H9 (cell line): ENCODE data around the gene PDXP. TPM values are rescaled to one million over a fixed set of nuclear protein-coding genes. Genes with fewer than 3 reads are reported as not detected.

Experiments
- DNase-seq: peaks from one replicate; pipeline ENCODE4 v3.0.0-alpha.2; 2017
- H2AFZ ChIP-seq: one replicate; pipeline ENCODE4 v1.6.1; 2013; ENCODE audit warnings: mild to moderate bottlenecking, low read length, control low read depth, moderate library complexity
- H2AK5ac ChIP-seq: 2 replicates; pipeline ENCODE4 v1.6.1; 2013; ENCODE audit warnings: low read length, control low read depth, mixed read lengths; ENCODE audit not compliant: insufficient read length
- H2BK120ac ChIP-seq: one replicate; pipeline ENCODE4 v1.6.1; 2013; ENCODE audit warnings: low read depth, mild to moderate bottlenecking, low read length, control low read depth, inconsistent platforms; ENCODE audit not compliant: poor library complexity, severe bottlenecking
- H2BK12ac ChIP-seq: 2 replicates; pipeline ENCODE4 v1.6.1; 2013; ENCODE audit warnings: low read length, control low read depth, mixed read lengths, low read depth; ENCODE audit not compliant: insufficient read length
- H2BK15ac ChIP-seq: 2 replicates; pipeline ENCODE4 v1.6.1; 2013; ENCODE audit warnings: low read depth, low read length, control low read depth
- H2BK20ac ChIP-seq: one replicate; pipeline ENCODE4 v1.6.1; 2013; ENCODE audit warnings: low read depth, mild to moderate bottlenecking, low read length, control low read depth, inconsistent platforms; ENCODE audit not compliant: poor library complexity, severe bottlenecking
- H2BK5ac ChIP-seq: 2 replicates; pipeline ENCODE4 v1.6.1; 2013; ENCODE audit warnings: low read length, control low read depth, mixed read lengths; ENCODE audit not compliant: insufficient read length
- H3K14ac ChIP-seq: 2 replicates; pipeline ENCODE4 v1.6.1; 2013; ENCODE audit warnings: low read length, control low read depth; ENCODE audit not compliant: insufficient read depth
- H3K18ac ChIP-seq: 2 replicates; pipeline ENCODE4 v1.6.1; 2013; ENCODE audit warnings: low read depth, mild to moderate bottlenecking, mixed read lengths, low read length, control low read depth; ENCODE audit not compliant: insufficient read length
- H3K23ac ChIP-seq: 2 replicates; pipeline ENCODE4 v1.6.1; 2013; ENCODE audit warnings: low read length, control low read depth, mixed read lengths, low read depth; ENCODE audit not compliant: insufficient read length
- H3K23me2 ChIP-seq: 2 replicates; pipeline ENCODE4 v1.6.1; 2013; ENCODE audit warnings: low read depth, mild to moderate bottlenecking, mixed read lengths, low read length, control low read depth; ENCODE audit not compliant: insufficient read length, poor library complexity, severe bottlenecking
- H3K27ac ChIP-seq: 2 replicates; pipeline ENCODE4 v1.5.1; 2013; ENCODE audit warnings: low read length, control low read depth, mixed read lengths, low read depth; ENCODE audit not compliant: insufficient read length
- H3K27me3 ChIP-seq: 2 replicates; pipeline ENCODE4 v1.6.1; 2013; ENCODE audit warnings: low read length, control low read depth, inconsistent platforms; ENCODE audit not compliant: insufficient read depth
- H3K4ac ChIP-seq: 2 replicates; pipeline ENCODE4 v1.6.1; 2013; ENCODE audit warnings: low read depth, mild to moderate bottlenecking, control low read depth, inconsistent platforms, low read length, moderate library complexity
- H3K4me1 ChIP-seq: 2 replicates; pipeline ENCODE4 v1.6.1; 2013; ENCODE audit warnings: low read length, control low read depth, inconsistent platforms; ENCODE audit not compliant: insufficient read depth
- H3K4me2 ChIP-seq: 2 replicates; pipeline ENCODE4 v1.6.1; 2013; ENCODE audit warnings: low read length, control low read depth, mixed read lengths; ENCODE audit not compliant: insufficient read length, insufficient read depth
- H3K56ac ChIP-seq: 2 replicates; pipeline ENCODE4 v1.6.1; 2013; ENCODE audit warnings: low read depth, mild to moderate bottlenecking, mixed read lengths, low read length, control low read depth; ENCODE audit not compliant: insufficient read length
- H3K79me1 ChIP-seq: 2 replicates; pipeline ENCODE4 v1.6.1; 2013; ENCODE audit warnings: low read depth, mild to moderate bottlenecking, moderate library complexity, low read length, control low read depth, inconsistent platforms; ENCODE audit not compliant: insufficient read depth, poor library complexity, severe bottlenecking
- H3K79me2 ChIP-seq: 2 replicates; pipeline ENCODE4 v1.6.1; 2013; ENCODE audit warnings: low read length, control low read depth, inconsistent platforms; ENCODE audit not compliant: insufficient read depth
- H3K9ac ChIP-seq: 2 replicates; pipeline ENCODE4 v1.6.1; 2013; ENCODE audit warnings: low read length, control low read depth, mixed read lengths; ENCODE audit not compliant: insufficient read length; ENCODE audit errors: extremely low read depth
- H3K9me3 ChIP-seq: one replicate; pipeline ENCODE4 v1.6.1; 2013; ENCODE audit warnings: low read depth, low read length, inconsistent platforms; ENCODE audit not compliant: control insufficient read depth
- H3T11ph ChIP-seq: one replicate; pipeline ENCODE4 v1.6.1; 2013; ENCODE audit warnings: mild to moderate bottlenecking, low read length, control low read depth, inconsistent platforms
- H4K20me1 ChIP-seq: one replicate; pipeline ENCODE4 v1.6.1; 2013; ENCODE audit not compliant: control insufficient read depth, insufficient read length, insufficient read depth
- H4K5ac ChIP-seq: 2 replicates; pipeline ENCODE4 v1.6.1; 2013; ENCODE audit warnings: low read depth, mild to moderate bottlenecking, mixed read lengths, low read length, control low read depth; ENCODE audit not compliant: insufficient read length
- H4K8ac ChIP-seq: replicated peaks from 2 replicates; pipeline ENCODE4 v1.6.1; 2013; ENCODE audit warnings: low read length, control low read depth, mixed read lengths, low read depth; ENCODE audit not compliant: insufficient read length
- H4K91ac ChIP-seq: 2 replicates; pipeline ENCODE4 v1.6.1; 2013; ENCODE audit warnings: low read depth, mild to moderate bottlenecking, moderate library complexity, mixed read lengths, low read length, control low read depth; ENCODE audit not compliant: insufficient read length
- H3K27ac Mint-ChIP-seq, 3 experiments: 2 replicates in 2 of 3; 3 replicates in 1 of 3; pipeline ENCODE4 v1.8.0; 2020 to 2021; ENCODE audit warnings: mixed read lengths in 3 of 3, mild to moderate bottlenecking in 1 of 3, moderate library complexity in 1 of 3
- H3K27me3 Mint-ChIP-seq: 2 replicates; pipeline ENCODE4 v1.8.0; 2021; ENCODE audit warnings: low read depth, mild to moderate bottlenecking, moderate library complexity, mixed read lengths
- H3K36me3 Mint-ChIP-seq, 3 experiments: 2 replicates in 2 of 3; 3 replicates in 1 of 3; pipeline ENCODE4 v1.8.0; 2020 to 2021; ENCODE audit warnings: low read depth in 3 of 3, mixed read lengths in 3 of 3; ENCODE audit not compliant: insufficient read depth in 1 of 3
- H3K4me1 Mint-ChIP-seq, 2 experiments: 2 replicates each; pipeline ENCODE4 v1.8.0; 2020; ENCODE audit warnings: mixed read lengths in 2 of 2
- H3K4me3 Mint-ChIP-seq, 2 experiments: 2 replicates in 1 of 2; 3 replicates in 1 of 2; pipeline ENCODE4 v1.8.0; 2020 to 2021; ENCODE audit warnings: mild to moderate bottlenecking in 2 of 2, mixed read lengths in 2 of 2, moderate library complexity in 1 of 2
- H3K9me3 Mint-ChIP-seq, 2 experiments: 2 replicates in 1 of 2; 3 replicates in 1 of 2; pipeline ENCODE4 v1.8.0; 2020; ENCODE audit warnings: mild to moderate bottlenecking in 2 of 2, mixed read lengths in 2 of 2, moderate library complexity in 1 of 2
- CTCF ChIP-seq: fragments of 200-600 bp; sonication (generic); conservative IDR thresholded peaks from 3 replicates; pipeline ENCODE4 v1.8.0; 2021; ENCODE audit warnings: antibody characterized with exemption, mild to moderate bottlenecking
- WGBS: extraction: QIAGEN DNeasy Blood & Tissue Kit; methylation state at CpG from one replicate; pipeline ENCODE4 v1.1.7; 2013; ENCODE audit warnings: missing lambda C conversion rate, low lambda C conversion rate, mixed read lengths; ENCODE audit not compliant: insufficient read length; ENCODE audit errors: extremely low coverage; 5-methylcytosine and 5-hydroxymethylcytosine counted together
- long read RNA-seq: library from polyadenylated mRNA; unstranded; transcript quantifications from one replicate; pipeline ENCODE4 v2.0.0, GENCODE V29; 2020
- total RNA-seq: library from RNA; stranded (reverse); gene quantifications from 2 replicates; pipeline ENCODE4 v1.2.1, GENCODE V29; 2021

PDXP gene
- total RNA-seq: 38.9 and 41.0 TPM in 2 replicates
- long read RNA-seq, partial matches to known transcripts: 0 of 1 reads
- long read RNA-seq, other reads (novel, unspliced or antisense): 0 of 1 reads

- Mint-ChIP-seq H3K4me1 (peaks cover 22 to 23% of the 10 kb centered on the region in 2 experiments), H3K9me3 (no peaks in the 10 kb centered on the region; a peak in 1 of 5 replicates), H3K27ac (peak within 1 kb of the TSS in 2 of 3 experiments; percentile 70 to 97; a peak in 5 of 7 replicates), H3K36me3 (peaks cover 0 to 20% (median 18%) of the 10 kb centered on the region in 3 experiments; a peak in 6 of 7 replicates), H3K4me3 (peak within 1 kb of the TSS; percentile 88 to 91), H3K27me3 (no peaks in the 10 kb centered on the region)
- Histone ChIP-seq H3K79me1 (peaks cover 8% of the 10 kb centered on the region), H3K18ac (no peak within 1 kb of the TSS), H2BK20ac (no peak within 1 kb of the TSS), H3T11ph (no peak within 1 kb of the TSS), H2BK120ac (no peak within 1 kb of the TSS), H3K56ac (no peak within 1 kb of the TSS), H3K23me2 (peaks cover 7% of the 10 kb centered on the region), H3K9me3 (no peaks in the 10 kb centered on the region), H3K9ac (peak within 1 kb of the TSS; percentile 53), H2BK5ac (no peak within 1 kb of the TSS), H3K14ac (peak within 1 kb of the TSS; percentile 79), H3K23ac (no peak within 1 kb of the TSS), H3K4me1 (peaks cover 2% of the 10 kb centered on the region; the same call in 1 of the 2 replicates), H3K79me2 (peaks cover 22% of the 10 kb centered on the region; the same call in 1 of the 2 replicates), H3K27ac (peak within 1 kb of the TSS; percentile 2), H3K4ac (no peak within 1 kb of the TSS), H2BK15ac (no peak within 1 kb of the TSS), H4K5ac (no peak within 1 kb of the TSS), H2AFZ (peak within 1 kb of the TSS; percentile 89), H3K27me3 (no peaks in the 10 kb centered on the region), H2AK5ac (no peak within 1 kb of the TSS), H3K4me2 (peak within 1 kb of the TSS; percentile 95), H2BK12ac (no peak within 1 kb of the TSS), H4K8ac (no peak within 1 kb of the TSS), H4K91ac (no peak within 1 kb of the TSS), H4K20me1 (no peaks in the 10 kb centered on the region)
- peak; percentile 99 for DNase-seq
- TF ChIP-seq CTCF: no peak
- WGBS: no CpG with 5 or more reads among the region's 101 CpGs
Measured at GRCh38 chr22:37658133-37659065, at the start of gene PDXP. TSS of gene PDXP (plus strand) at chr22:37658723. CDS start at chr22:37658783, 60 bp downstream.
